ENCODE data around the gene JPH2.

JPH2 gene

DNA sequence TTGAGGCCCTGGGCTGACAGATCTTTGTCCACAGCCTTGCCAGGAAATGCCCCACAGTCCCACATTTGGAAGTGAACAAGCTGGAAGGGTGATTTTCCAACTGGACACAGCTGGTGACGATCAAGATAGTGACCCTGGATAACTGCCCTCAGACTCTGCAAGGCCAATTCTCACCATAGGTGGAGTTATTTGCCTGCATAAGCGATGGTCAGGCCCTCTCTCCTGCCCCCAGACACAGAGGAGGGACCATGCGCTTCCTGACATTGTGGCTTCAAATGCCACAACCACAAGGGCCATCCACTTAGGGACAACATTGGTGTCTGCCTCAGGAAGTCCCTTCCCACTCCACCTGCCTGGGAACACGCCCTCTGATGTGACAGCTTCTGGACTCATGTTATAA lies 96.0 kb downstream of the JPH2 start:
- no peak for TF ChIP-seq CTCF (IDR thresholded peaks at IDR 0.05)
- DNase-seq (ENCODE audit: low spot score): no peak

GRCh38 chr20:44089987-44090674 lies 96.9 kb downstream of the JPH2 start:
- Histone ChIP-seq H3K27ac (no peak overlapping the region), H3K4me3 (no peak overlapping the region)
- no peak for TF ChIP-seq CTCF (IDR thresholded peaks at IDR 0.05)
- no peak for DNase-seq (ENCODE audit: low spot score)

More for the DNA sequence above, 96.0 kb downstream of the JPH2 start:
- H3K27ac ChIP-seq: no peak overlapping the region
- no peak overlapping the region for H3K4me3 ChIP-seq

- Histone ChIP-seq H3K4me3 (no peak overlapping the region), H3K27ac (no peak overlapping the region)
- TF ChIP-seq CTCF (IDR thresholded peaks at IDR 0.05): no peak
- no peak for DNase-seq (ENCODE audit: low spot score)
Observed at GRCh38 chr20:44087857-44088120, 99.2 kb downstream of the JPH2 start.

DNA sequence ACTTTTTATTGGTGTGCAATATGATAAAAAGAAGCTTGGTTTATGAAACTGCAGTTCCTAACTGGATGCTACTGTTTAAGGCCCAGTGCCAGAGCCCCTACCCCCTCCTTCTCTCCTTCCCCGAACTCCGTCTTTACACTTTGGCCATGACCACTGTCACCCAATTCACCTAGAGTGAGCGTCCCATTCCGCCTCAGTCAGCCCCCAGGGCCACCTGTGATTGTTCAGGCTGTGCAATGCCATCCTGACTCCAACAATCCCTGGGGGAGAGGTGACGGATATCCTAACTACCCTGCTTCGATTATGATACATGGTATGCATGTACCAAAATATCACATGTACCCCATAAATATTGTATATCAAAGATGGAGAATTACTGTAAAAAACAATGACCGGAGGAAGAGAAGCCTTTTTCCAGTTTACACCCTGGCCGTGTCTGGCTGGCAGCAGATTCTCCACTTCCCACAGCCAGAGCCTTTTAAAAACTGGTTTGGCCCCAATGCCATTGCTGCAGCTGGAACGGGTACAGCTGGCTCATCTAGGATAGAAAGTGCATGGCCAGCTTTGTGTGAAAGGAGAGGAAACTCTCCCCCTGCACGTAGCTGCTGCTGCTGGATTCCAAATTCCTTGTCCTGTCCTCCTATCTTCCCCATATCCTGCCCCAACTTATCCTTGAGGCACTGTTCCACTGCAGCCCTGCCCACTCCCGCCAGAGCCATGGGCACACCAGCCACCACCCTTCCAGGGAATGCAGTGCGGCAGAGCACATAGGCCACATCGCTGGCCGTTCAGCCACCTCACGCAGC lies 99.7 kb downstream of the JPH2 start:
- Histone ChIP-seq H3K27ac (no peak overlapping the region), H3K4me3 (no peak overlapping the region)
- no peak for DNase-seq (ENCODE audit: low spot score)
- TF ChIP-seq CTCF (IDR thresholded peaks at IDR 0.05): no peak

DNA sequence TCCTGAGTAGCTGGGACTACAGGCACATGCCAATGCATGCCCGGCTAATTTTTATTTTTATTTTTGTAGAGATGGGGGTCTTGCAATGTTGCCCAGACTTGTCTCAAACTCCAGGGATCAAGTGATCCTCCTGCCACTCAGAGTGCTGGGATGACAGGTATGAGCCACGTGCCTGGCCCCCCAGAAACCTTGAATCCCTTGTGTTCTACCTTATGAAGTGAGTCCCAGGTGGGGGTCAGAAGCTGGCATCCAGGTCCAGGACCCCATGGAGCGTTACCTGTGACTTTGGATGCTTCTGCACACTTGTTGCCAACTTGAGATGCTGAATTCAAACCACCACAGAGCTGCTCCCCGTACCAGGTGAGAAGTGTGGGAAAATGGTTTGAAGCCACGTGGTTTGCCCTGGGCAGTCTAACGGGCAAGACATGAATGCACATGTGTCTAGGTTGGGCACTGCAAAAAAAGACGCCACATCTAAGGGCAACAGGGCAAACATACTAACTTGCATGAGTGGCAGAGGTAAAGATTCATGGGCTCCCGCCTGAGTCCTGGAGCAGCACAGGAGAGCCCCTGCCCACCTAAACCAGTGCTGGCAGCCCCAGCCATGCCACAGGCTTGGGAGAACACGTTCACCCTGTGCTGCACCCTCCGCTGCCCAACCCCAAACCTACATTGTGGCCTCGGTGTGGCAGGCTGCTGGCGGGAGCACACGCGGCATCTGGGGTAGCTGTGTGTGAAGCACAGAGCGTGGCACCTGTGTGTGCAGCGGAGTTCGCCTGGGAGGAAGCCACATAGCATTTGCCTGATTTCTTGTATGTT lies 101.2 kb downstream of the JPH2 start:
- no peak for TF ChIP-seq CTCF (IDR thresholded peaks at IDR 0.05)
- Histone ChIP-seq H3K27ac (no peak overlapping the region), H3K4me3 (no peak overlapping the region)
- no peak for DNase-seq (ENCODE audit: low spot score)

GRCh38 chr20:44084891-44085290 lies 102.1 kb downstream of the JPH2 start:
- H3K4me3 ChIP-seq: no peak overlapping the region
- no peak overlapping the region for H3K27ac ChIP-seq
- no peak for DNase-seq (ENCODE audit: low spot score)
- no peak for TF ChIP-seq CTCF (IDR thresholded peaks at IDR 0.05)

Data from coronary artery (tissue), 2 donors.